CD14-positive monocyte (primary cell): Measurements from ENCODE around the gene PCDHA1. TPM values are rescaled to one million over a fixed set of nuclear protein-coding genes. Genes with fewer than 3 reads are reported as not detected.
A peak's percentile ranks its signal among the peaks of the same experiment; 100 is the strongest.

Experiments used
- DNase-seq, 3 donors: peaks; one replicate each; pipeline ENCODE4 v3.0.0-alpha.2; 2011 to 2022
- H2AFZ ChIP-seq: 2 replicates; pipeline ENCODE4 v1.6.0; 2012; ENCODE audit warnings: mild to moderate bottlenecking, low read depth, low read length, inconsistent platforms; ENCODE audit not compliant: insufficient read depth, poor library complexity, severe bottlenecking
- H3K27ac ChIP-seq, 2 donors: 1 replicate in 1 of 2; 2 replicates in 1 of 2; pipeline ENCODE4 v1.5.1; 2012 to 2013; ENCODE audit warnings: low read length in 2 of 2, control low read depth in 1 of 2, inconsistent platforms in 1 of 2, low read depth in 1 of 2, mild to moderate bottlenecking in 1 of 2
- H3K27me3 ChIP-seq, 2 donors: one replicate each; pipeline versions ENCODE4 v1.6.0 to v1.6.1; 2011 to 2013; ENCODE audit warnings: low read length in 2 of 2; ENCODE audit not compliant: control insufficient read depth in 2 of 2, insufficient read depth in 2 of 2
- H3K36me3 ChIP-seq, 2 donors: replicated peaks in 1 of 2; 1 replicate in 1 of 2; 2 replicates in 1 of 2; pipeline versions ENCODE4 v1.5.1 to v1.6.1; 2012 to 2013; ENCODE audit warnings: low read length in 2 of 2, control low read depth in 1 of 2, inconsistent platforms in 1 of 2, mild to moderate bottlenecking in 1 of 2; ENCODE audit not compliant: insufficient read depth in 2 of 2, control insufficient read depth in 1 of 2
- H3K4me1 ChIP-seq, 2 donors: 1 replicate in 1 of 2; 2 replicates in 1 of 2; pipeline versions ENCODE4 v1.5.1 to v1.6.1; 2012 to 2013; ENCODE audit warnings: low read length in 2 of 2, control low read depth in 1 of 2, inconsistent platforms in 1 of 2, mild to moderate bottlenecking in 1 of 2, moderate library complexity in 1 of 2; ENCODE audit not compliant: insufficient read depth in 2 of 2, control insufficient read depth in 1 of 2
- H3K4me2 ChIP-seq: replicated peaks from 2 replicates; pipeline ENCODE3; 2012; ENCODE audit warnings: low read length, moderate library complexity, mild to moderate bottlenecking; ENCODE audit not compliant: poor library complexity, severe bottlenecking; ENCODE audit errors: extremely low read depth
- H3K4me3 ChIP-seq, 3 experiments: fragments of 200-600 bp in 1 of 3; sonication (generic) in 1 of 3; replicated peaks in 1 of 3; 1 replicate in 2 of 3; 2 replicates in 1 of 3; pipeline ENCODE4 v1.5.1; 2011 to 2013; ENCODE audit warnings: low read length in 3 of 3, mild to moderate bottlenecking in 3 of 3, control low read depth in 2 of 3, low read depth in 2 of 3, inconsistent platforms in 1 of 3, moderate library complexity in 1 of 3
- H3K79me2 ChIP-seq: 2 replicates; pipeline ENCODE4 v1.6.0; 2012; ENCODE audit warnings: mild to moderate bottlenecking, control low read depth, inconsistent platforms, low read length, moderate library complexity; ENCODE audit not compliant: insufficient read depth
- H3K9ac ChIP-seq: 2 replicates; pipeline ENCODE4 v1.6.0; 2017; ENCODE audit warnings: low read length, mild to moderate bottlenecking; ENCODE audit not compliant: insufficient read depth, poor library complexity, severe bottlenecking
- H3K9me3 ChIP-seq, 2 donors: replicated peaks in 1 of 2; 1 replicate in 1 of 2; 2 replicates in 1 of 2; pipeline versions ENCODE4 v1.5.1 to v1.6.1; 2012 to 2013; ENCODE audit warnings: low read length in 2 of 2, control low read depth in 1 of 2; ENCODE audit not compliant: control insufficient read depth in 1 of 2, insufficient read depth in 1 of 2
- H4K20me1 ChIP-seq: 2 replicates; pipeline ENCODE4 v1.6.0; 2012; ENCODE audit warnings: mild to moderate bottlenecking, low read length, control low read depth, moderate library complexity; ENCODE audit not compliant: insufficient read depth
- H3K27ac Mint-ChIP-seq, 7 donors: one replicate each; pipeline ENCODE4 v1.8.0; 2020; ENCODE audit warnings: mild to moderate bottlenecking in 7 of 7, mixed read lengths in 7 of 7, moderate library complexity in 6 of 7, inconsistent platforms in 2 of 7
- H3K27me3 Mint-ChIP-seq, 3 donors: one replicate each; pipeline ENCODE4 v1.8.0; 2021 to 2022; ENCODE audit warnings: low read depth in 3 of 3, mild to moderate bottlenecking in 3 of 3, mixed read lengths in 3 of 3, moderate library complexity in 3 of 3, inconsistent platforms in 1 of 3
- H3K36me3 Mint-ChIP-seq, 2 donors: one replicate each; pipeline ENCODE4 v1.8.0; 2020; ENCODE audit warnings: mixed read lengths in 2 of 2, inconsistent platforms in 1 of 2, mild to moderate bottlenecking in 1 of 2
- H3K4me1 Mint-ChIP-seq: one replicate; pipeline ENCODE4 v1.8.0; 2020; ENCODE audit warnings: mild to moderate bottlenecking, mixed read lengths
- H3K4me3 Mint-ChIP-seq, 2 donors: one replicate each; pipeline ENCODE4 v1.8.0; 2020; ENCODE audit warnings: mild to moderate bottlenecking in 2 of 2, mixed read lengths in 2 of 2, moderate library complexity in 1 of 2
- H3K9me3 Mint-ChIP-seq, 7 donors: one replicate each; pipeline ENCODE4 v1.8.0; 2020 to 2022; ENCODE audit warnings: mixed read lengths in 7 of 7, mild to moderate bottlenecking in 6 of 7, moderate library complexity in 6 of 7, inconsistent platforms in 2 of 7
- WGBS: methylation state at CpG from one replicate; pipeline ENCODE4 v1.1.5; 2013; ENCODE audit warnings: missing lambda C conversion rate; ENCODE audit not compliant: insufficient coverage; 5-methylcytosine and 5-hydroxymethylcytosine counted together
- intact Hi-C, 2 donors: fragments of 100-400 bp; cut with micrococcal nuclease; formaldehyde crosslinking; loops; one replicate each; pipeline versions ENCODE4 v1.15.0 to v1.15.1; 2023
- polyA plus RNA-seq, 3 donors: library from polyadenylated mRNA; depleted of rRNA in 1 of 3; unstranded in 2 of 3; stranded (reverse) in 1 of 3; fragments of 300-500 nt in 2 of 3; fragments of >200 nt in 1 of 3; fragmentation: Illumina TruSeq in 2 of 3; gene quantifications; 1 replicate in 2 of 3; 2 replicates in 1 of 3; pipeline ENCODE4 v1.2.3, GENCODE V29; 2012 to 2021
- TF ChIP-seq, protein P1 (sequence below): fragments of 200-600 bp; IDR thresholded peaks from one replicate; pipeline ENCODE4 v1.8.0; 2022; ENCODE audit warnings: antibody characterized with exemption, mild to moderate bottlenecking

PCDHA1 gene
- polyA plus RNA-seq, 3 donors: not detected

DNA sequence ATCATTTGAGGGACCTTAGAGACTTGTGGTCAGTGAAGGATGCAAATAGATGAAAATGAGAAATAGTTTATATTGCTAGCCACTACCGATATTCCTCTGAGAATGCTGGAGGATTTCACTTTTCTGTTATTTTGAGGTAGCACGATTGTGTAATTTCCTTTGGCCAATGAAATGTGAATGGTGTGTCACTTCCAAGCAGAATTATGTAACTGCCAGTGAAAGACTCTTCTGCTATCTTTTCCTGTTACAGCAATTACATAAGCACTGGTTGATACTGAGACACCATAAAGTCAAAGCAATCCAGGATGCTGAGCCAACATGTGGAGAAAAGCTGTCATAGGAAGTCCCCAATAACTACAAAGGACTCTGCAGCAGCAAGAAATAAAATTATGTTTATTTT lies 5.1 kb downstream of the PCDHA1 start:
- H3K4me1 ChIP-seq: peaks cover 0 to 6% of the 10 kb centered on the region in 2 donors
- no peak overlapping the region for H3K4me3 Mint-ChIP-seq
- no peaks in the 10 kb centered on the region for H3K79me2 ChIP-seq
- TF ChIP-seq, protein P1, sequence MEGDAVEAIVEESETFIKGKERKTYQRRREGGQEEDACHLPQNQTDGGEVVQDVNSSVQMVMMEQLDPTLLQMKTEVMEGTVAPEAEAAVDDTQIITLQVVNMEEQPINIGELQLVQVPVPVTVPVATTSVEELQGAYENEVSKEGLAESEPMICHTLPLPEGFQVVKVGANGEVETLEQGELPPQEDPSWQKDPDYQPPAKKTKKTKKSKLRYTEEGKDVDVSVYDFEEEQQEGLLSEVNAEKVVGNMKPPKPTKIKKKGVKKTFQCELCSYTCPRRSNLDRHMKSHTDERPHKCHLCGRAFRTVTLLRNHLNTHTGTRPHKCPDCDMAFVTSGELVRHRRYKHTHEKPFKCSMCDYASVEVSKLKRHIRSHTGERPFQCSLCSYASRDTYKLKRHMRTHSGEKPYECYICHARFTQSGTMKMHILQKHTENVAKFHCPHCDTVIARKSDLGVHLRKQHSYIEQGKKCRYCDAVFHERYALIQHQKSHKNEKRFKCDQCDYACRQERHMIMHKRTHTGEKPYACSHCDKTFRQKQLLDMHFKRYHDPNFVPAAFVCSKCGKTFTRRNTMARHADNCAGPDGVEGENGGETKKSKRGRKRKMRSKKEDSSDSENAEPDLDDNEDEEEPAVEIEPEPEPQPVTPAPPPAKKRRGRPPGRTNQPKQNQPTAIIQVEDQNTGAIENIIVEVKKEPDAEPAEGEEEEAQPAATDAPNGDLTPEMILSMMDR: no peak
- no peak overlapping the region for H3K4me3 ChIP-seq
- no peak overlapping the region for H2AFZ ChIP-seq
- H3K36me3 Mint-ChIP-seq: peaks cover 3 to 12% of the 10 kb centered on the region in 2 donors
- H3K4me1 Mint-ChIP-seq: no peaks in the 10 kb centered on the region
- H3K9me3 Mint-ChIP-seq: peaks cover 42 to 87% (median 70%) of the 10 kb centered on the region in 7 donors
- H3K4me2 ChIP-seq: no peak overlapping the region
- no peaks in the 10 kb centered on the region for H4K20me1 ChIP-seq
- H3K27ac ChIP-seq: no peak overlapping the region
- no peaks in the 10 kb centered on the region for H3K36me3 ChIP-seq
- peaks cover 48 to 98% of the 10 kb centered on the region in 2 donors for H3K9me3 ChIP-seq
- H3K27me3 ChIP-seq: peaks cover 3 to 55% of the 10 kb centered on the region in 2 donors
- H3K27me3 Mint-ChIP-seq: peaks cover 21 to 39% (median 38%) of the 10 kb centered on the region in 3 donors
- no peak overlapping the region for H3K9ac ChIP-seq
- no peak for DNase-seq
- H3K27ac Mint-ChIP-seq: no peak overlapping the region
- intact Hi-C loops: no loop called here
- WGBS: 20% methylated on average over 2 of the region's 2 CpGs

DNA sequence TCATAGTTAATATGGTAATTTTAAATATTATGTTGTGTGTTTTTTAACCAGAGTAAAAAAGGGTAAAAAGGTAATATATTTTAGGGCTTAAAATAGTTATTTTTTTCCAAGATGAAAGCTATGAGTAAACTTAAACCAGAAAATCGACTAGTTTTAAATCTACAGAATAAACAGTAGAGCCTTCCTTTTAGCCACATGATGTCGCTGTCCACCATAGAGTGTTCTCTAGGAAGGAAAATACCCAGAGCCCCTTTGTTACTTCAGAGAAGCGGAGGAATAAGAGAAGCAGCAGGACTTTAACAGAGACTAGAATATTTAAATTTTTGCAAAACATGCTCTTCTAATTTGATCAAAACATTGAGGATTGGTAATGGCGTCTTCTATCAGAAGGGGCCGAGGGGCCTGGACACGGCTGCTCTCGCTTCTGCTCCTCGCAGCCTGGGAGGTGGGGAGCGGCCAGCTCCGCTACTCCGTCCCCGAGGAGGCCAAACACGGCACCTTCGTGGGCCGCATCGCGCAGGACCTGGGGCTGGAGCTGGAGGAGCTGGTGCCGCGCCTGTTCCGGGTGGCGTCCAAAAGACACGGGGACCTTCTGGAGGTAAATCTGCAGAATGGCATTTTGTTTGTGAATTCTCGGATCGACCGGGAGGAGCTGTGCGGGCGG lies 8.8 kb downstream of the PCDHA1 start, which contains the start of gene PCDHA2:
TSS of gene PCDHA2 (plus strand) at position 258 of the 664 bp plus-strand sequence.
- no peaks in the 10 kb centered on the region for H3K36me3 ChIP-seq
- 24% methylated on average over 24 of the region's 27 CpGs for WGBS
- TF ChIP-seq, protein P1: no peak
- Mint-ChIP-seq H3K4me1 (no peaks in the 10 kb centered on the region), H3K27me3 (peaks cover 5 to 19% (median 14%) of the 10 kb centered on the region in 3 donors), H3K9me3 (peaks cover 26 to 69% (median 48%) of the 10 kb centered on the region in 7 donors), H3K27ac (no peak within 1 kb of the TSS), H3K36me3 (peaks cover 0 to 1% of the 10 kb centered on the region in 2 donors), H3K4me3 (peak within 1 kb of the TSS in 1 of 2 donors; percentile 39)
- no peak within 1 kb of the TSS for H3K4me2 ChIP-seq
- H3K9me3 ChIP-seq: peaks cover 30 to 77% of the 10 kb centered on the region in 2 donors
- no peak within 1 kb of the TSS for H3K4me3 ChIP-seq
- H2AFZ ChIP-seq: no peak within 1 kb of the TSS
- no peaks in the 10 kb centered on the region for H4K20me1 ChIP-seq
- H3K4me1 ChIP-seq: peaks cover 0 to 6% of the 10 kb centered on the region in 2 donors
- no peak for DNase-seq
- H3K27me3 ChIP-seq: peaks cover 3 to 25% of the 10 kb centered on the region in 2 donors
- no peak within 1 kb of the TSS for H3K27ac ChIP-seq
- H3K79me2 ChIP-seq: no peaks in the 10 kb centered on the region
- intact Hi-C loops: no loop called here
- H3K9ac ChIP-seq: no peak within 1 kb of the TSS
